Gastroesophageal sphincter (tissue), 4 donors: ENCODE data around the gene NPC1L1. TPM values are rescaled to one million over a fixed set of nuclear protein-coding genes. Genes with fewer than 3 reads are reported as not detected.

Experiments used
- ATAC-seq: fragments of 150-250 bp; one replicate; pipeline ENCODE4 v1.9.1; 2016; ENCODE audit warnings: mild to moderate bottlenecking, moderate library complexity
- H3K27ac ChIP-seq, 4 donors: fragments of 200-600 bp; sonication (generic) in 3 of 4; 1 replicate in 3 of 4; 2 replicates in 1 of 4; pipeline ENCODE4 v1.5.1; 2016 to 2019
- H3K27me3 ChIP-seq: fragments of 200-600 bp; sonication (generic); one replicate; pipeline ENCODE4 v1.5.1; 2019
- H3K36me3 ChIP-seq, 2 donors: fragments of 200-600 bp; sonication (generic); one replicate each; pipeline ENCODE4 v1.5.1; 2019; ENCODE audit warnings: control low read depth in 1 of 2
- H3K4me1 ChIP-seq, 3 donors: fragments of 200-600 bp; sonication (generic); 1 replicate in 2 of 3; 2 replicates in 1 of 3; pipeline ENCODE4 v1.5.1; 2016 to 2019; ENCODE audit warnings: control low read depth in 2 of 3
- H3K4me3 ChIP-seq, 2 donors: fragments of 200-600 bp; sonication (generic); one replicate each; pipeline ENCODE4 v1.5.1; 2019; ENCODE audit warnings: mild to moderate bottlenecking in 1 of 2, moderate library complexity in 1 of 2
- H3K9me3 ChIP-seq, 3 donors: fragments of 200-600 bp; sonication (generic); one replicate each; pipeline ENCODE4 v1.5.1; 2017 to 2019; ENCODE audit warnings: control low read depth in 2 of 3
- CTCF ChIP-seq, 4 experiments: fragments of 200-600 bp in 2 of 4; fragments of 450-650 bp in 2 of 4; sonication (generic) in 1 of 4; IDR thresholded peaks; one replicate each; pipeline ENCODE4 v1.5.1; 2017 to 2019; ENCODE audit warnings: antibody characterized with exemption in 4 of 4, mild to moderate bottlenecking in 2 of 4, moderate library complexity in 2 of 4
- EP300 ChIP-seq: sonication (generic); formaldehyde crosslinking; IDR thresholded peaks from one replicate; pipeline ENCODE4 v1.6.1; 2017; ENCODE audit warnings: antibody characterized with exemption, mild to moderate bottlenecking
- POLR2A ChIP-seq, 2 donors: fragments of 450-650 bp; IDR thresholded peaks; one replicate each; pipeline ENCODE4 v1.6.1; 2017; ENCODE audit warnings: antibody characterized with exemption in 2 of 2, mild to moderate bottlenecking in 2 of 2, moderate library complexity in 1 of 2
- POLR2AphosphoS5 ChIP-seq: sonication (generic); formaldehyde crosslinking; IDR thresholded peaks from one replicate; pipeline ENCODE4 v1.6.1; 2017; ENCODE audit warnings: antibody characterized with exemption
- WGBS, 2 donors: methylation state at CpG; one replicate each; pipeline ENCODE4 v1.1.5; 2018; ENCODE audit warnings: low coverage in 1 of 2; 5-methylcytosine and 5-hydroxymethylcytosine counted together
- small RNA-seq, 4 donors: library from RNA; depleted of rRNA; stranded (forward); fragments of <200 nt; gene quantifications; one replicate each; pipeline ENCODE3, GENCODE V24; 2016
- total RNA-seq, 4 donors: library from RNA; depleted of rRNA; stranded (reverse); fragments of >200 nt; gene quantifications; one replicate each; pipeline ENCODE4 v1.1.0, GENCODE V29; 2016

NPC1L1 gene
- total RNA-seq, 4 donors from 2014 or later = 0.08 to 0.27 (median 0.16) TPM; not detected in 1

GRCh38 chr7:44466300-44467216 lies 74.6 kb downstream of the NPC1L1 start:
- Histone ChIP-seq H3K27me3 (no peaks in the 10 kb centered on the region), H3K4me3 (no peak overlapping the region), H3K36me3 (peaks cover 0 to 38% of the 10 kb centered on the region in 2 donors), H3K4me1 (peaks cover 0 to 76% (median 9%) of the 10 kb centered on the region in 3 donors), H3K9me3 (no peaks in the 10 kb centered on the region), H3K27ac (no peak overlapping the region)
- TF ChIP-seq EP300 = no peak
- TF ChIP-seq CTCF (IDR thresholded peaks at IDR 0.05) = no peak
- TF ChIP-seq POLR2A (IDR thresholded peaks at IDR 0.05) = no peak
- no peak for TF ChIP-seq POLR2AphosphoS5
- ATAC-seq = no peak
- 76% methylated on average over 3 of the region's 4 CpGs; no CpG with 5 or more reads in 1 of the 2 donors for WGBS, 2 donors

- Histone ChIP-seq H3K4me3 (no peak overlapping the region), H3K36me3 (peaks cover 0 to 28% of the 10 kb centered on the region in 2 donors), H3K9me3 (no peaks in the 10 kb centered on the region), H3K27ac (no peak overlapping the region), H3K27me3 (no peaks in the 10 kb centered on the region), H3K4me1 (peaks cover 0 to 75% (median 12%) of the 10 kb centered on the region in 3 donors)
- ATAC-seq = no peak
- 65 to 70% methylated on average over 4 to 5 of the region's 5 CpGs for WGBS, 2 donors
- TF ChIP-seq EP300 = no peak
- TF ChIP-seq CTCF (IDR thresholded peaks at IDR 0.05) = no peak
- TF ChIP-seq POLR2A (IDR thresholded peaks at IDR 0.05) = no peak
- TF ChIP-seq POLR2AphosphoS5 = no peak
These were observed 75.6 kb downstream of the NPC1L1 start for GRCh38 chr7:44465490-44465889.

- TF ChIP-seq CTCF (IDR thresholded peaks at IDR 0.05) = peak in 1 of 4 experiments; percentile 6
- no peak for TF ChIP-seq POLR2A (IDR thresholded peaks at IDR 0.05)
- TF ChIP-seq POLR2AphosphoS5 = no peak
- no peak for TF ChIP-seq EP300
- no peak for ATAC-seq
- no peaks in the 10 kb centered on the region for H3K27me3 ChIP-seq
- peaks cover 0 to 53% (median 12%) of the 10 kb centered on the region in 3 donors for H3K4me1 ChIP-seq
- H3K9me3 ChIP-seq = no peaks in the 10 kb centered on the region
- no peak overlapping the region for H3K27ac ChIP-seq
- 100% methylated on average over 1 of the region's 1 CpG; no CpG with 5 or more reads in 1 of the 2 donors for WGBS, 2 donors
- no peak overlapping the region for H3K4me3 ChIP-seq
- H3K36me3 ChIP-seq = peaks cover 0 to 24% of the 10 kb centered on the region in 2 donors
These were observed 77.8 kb downstream of the NPC1L1 start for GRCh38 chr7:44463169-44463808.

Small RNA genes within 50 kb of the gene (small RNA-seq; reads per million reads assigned to genes)
- gene RNU6-1097P = 0 reads per million in 4 donors

Other genes starting within 250 kb of the NPC1L1 start
- 1 to 10 TPM in 2 of 4 donors, under 1 TPM in 2; 0.27 to 1.5 (median 0.81) TPM for gene CAMK2B, start 215.7 kb downstream of the NPC1L1 start, total RNA-seq
- 10 to 100 TPM; 57.0 to 92.3 (median 75.2) TPM for gene NUDCD3, start 50.7 kb downstream of the NPC1L1 start, total RNA-seq
- 10 to 100 TPM; 34.2 to 46.4 (median 41.4) TPM for gene DDX56, start 32.6 kb upstream of the NPC1L1 start, total RNA-seq
- 100 to 1,000 TPM; 124 to 193 (median 160) TPM for gene TMED4, start 40.9 kb upstream of the NPC1L1 start, total RNA-seq
- 100 to 1,000 TPM; 112 to 222 (median 137) TPM for gene OGDH, start 65.3 kb upstream of the NPC1L1 start, total RNA-seq
- 10 to 100 TPM; 12.7 to 28.0 (median 20.5) TPM for gene ZMIZ2, start 207.5 kb upstream of the NPC1L1 start, total RNA-seq